Embryonic facial prominence (tissue), 1 donor: ENCODE data around the gene BACE2.

Source experiments
- DNase-seq: peaks from one replicate; pipeline ENCODE4 v3.0.0-alpha.2; 2016; ENCODE audit errors: extremely low spot score

The BACE2 gene

DNA sequence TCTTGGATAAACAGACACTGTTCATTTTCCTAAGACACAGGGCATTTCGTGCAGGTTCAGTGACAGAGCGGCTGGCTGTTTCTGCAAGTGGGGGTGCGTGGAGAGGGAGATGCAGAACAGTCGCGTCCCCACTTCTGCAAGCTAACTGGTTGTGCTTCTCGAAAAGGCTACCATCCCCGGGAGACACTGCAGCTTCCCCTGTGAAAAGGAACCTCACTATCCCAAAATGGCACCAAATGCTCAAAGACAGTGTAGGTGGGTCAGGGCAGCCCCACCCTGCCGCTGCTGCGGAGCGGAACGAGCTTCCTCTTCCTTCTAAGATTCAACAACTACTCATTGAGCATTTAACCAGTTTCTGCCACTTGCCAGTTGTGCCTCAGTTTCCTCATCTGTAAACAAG, 19.2 kb upstream of the BACE2 start:
- no peak for DNase-seq

DNA sequence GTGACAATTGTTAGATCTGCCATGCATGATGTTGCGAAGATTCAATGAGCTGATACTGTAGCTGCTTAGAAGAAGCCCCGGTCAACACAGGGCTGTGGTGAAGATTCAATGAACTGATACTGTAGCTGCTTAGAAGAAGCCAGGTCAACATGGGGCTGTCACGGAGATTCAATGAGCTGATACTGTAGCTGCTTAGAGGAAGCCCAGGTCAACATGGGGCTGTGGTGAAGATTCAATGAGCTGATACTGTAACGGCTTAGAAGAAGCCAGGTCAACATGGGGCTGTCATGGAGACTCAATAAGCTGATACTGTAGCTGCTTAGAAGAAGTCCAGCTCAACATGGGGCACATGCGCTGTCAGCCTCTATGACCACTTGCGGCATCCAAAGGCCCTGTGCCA, 18.8 kb upstream of the BACE2 start:
- no peak for DNase-seq

DNA sequence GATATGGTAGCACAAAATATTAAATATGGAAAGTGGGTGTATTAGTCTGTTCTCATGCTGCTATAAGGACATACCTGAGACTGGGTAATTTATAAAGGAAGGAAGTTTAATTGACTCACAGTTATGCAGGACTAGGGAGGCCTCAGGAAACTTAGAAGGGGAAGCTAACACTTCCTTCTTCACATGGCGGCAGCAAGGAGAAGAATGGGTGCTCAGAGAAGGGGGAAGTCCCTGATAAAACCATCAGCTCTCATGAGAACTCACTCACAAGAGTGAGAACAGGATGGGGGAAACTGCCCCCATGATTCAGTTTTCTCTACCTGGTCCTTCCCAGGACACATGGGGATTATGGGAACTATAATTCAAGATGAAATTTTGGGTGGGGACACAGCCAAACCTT, 15.8 kb upstream of the BACE2 start:
- DNase-seq: no peak

DNA sequence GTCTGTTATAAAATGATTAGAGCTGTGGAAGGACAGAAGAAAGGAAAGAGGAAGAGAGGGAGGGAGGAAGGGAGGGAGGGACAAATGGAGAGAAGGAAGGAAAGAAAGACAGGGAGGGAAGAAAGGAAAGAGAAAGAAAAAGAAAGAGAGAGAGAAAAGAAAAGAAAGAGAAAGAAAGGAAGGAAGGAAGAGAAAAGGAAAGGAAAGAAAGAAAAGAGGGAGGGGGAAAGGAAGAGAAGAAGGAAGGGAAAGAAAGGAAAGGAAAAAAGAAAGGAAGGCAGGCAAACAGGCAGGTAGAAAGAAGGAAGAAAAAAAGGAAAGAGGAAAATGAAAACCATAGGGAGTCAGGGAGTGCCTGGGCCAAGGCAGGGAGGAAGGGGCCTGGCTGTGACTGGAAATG, 14.5 kb upstream of the BACE2 start:
- no peak for DNase-seq

DNA sequence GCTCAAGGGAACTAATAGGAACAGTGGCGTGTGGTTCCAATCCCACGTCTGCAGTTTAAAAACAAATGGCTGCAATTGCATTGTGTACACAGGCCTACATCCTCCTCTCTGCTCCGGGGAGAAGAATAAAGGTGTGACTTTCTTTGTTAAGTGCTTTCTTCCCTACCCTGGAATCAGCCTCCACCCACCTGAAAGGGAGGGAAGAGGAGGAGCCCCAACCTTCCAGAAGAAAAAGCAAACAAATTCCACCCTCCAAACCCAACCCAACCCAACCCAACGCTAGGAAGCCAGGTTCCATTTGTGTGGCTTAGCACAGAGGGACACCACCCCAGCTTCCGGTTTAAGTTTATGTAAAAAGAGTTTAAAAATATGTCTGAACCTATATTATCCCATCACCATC, 11.8 kb upstream of the BACE2 start:
- DNase-seq: no peak

DNA sequence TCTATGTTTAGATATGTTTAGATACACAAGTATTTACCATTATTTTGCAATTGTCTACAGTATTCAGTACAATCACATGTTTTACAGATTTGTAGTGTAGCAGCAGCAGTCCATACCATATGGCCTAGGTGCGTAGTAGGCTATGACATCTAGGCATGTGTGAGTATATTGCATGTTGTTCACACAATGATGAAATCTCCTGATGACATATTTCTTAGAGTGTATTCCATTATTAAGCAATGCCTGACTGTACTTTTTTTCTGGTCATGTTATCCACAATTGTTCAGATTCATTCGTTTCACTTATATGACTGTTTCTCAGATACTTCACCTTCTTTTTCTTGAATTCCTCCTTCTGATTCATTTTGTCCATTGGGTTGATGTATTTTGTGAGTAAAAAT, 9.9 kb upstream of the BACE2 start:
- no peak for DNase-seq

DNA sequence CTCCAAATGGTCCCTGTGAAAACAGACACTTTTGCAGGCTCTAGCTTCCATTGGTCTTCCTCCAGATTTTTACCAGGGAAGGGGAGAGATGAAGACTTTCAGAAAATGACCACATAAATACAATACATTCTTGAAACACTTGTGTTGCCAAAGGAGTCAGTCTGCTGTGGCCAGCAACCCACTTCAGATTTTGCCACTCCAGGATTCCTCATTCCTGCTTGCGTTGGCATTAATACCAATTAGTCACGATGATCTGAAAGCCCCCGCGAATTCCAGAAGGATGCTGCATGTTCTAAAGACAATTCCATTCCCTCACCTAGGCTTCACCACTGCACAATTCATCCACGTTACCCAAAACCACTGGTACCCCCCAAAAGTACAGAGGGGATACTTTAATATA, 7.9 kb upstream of the BACE2 start:
- DNase-seq: no peak

DNA sequence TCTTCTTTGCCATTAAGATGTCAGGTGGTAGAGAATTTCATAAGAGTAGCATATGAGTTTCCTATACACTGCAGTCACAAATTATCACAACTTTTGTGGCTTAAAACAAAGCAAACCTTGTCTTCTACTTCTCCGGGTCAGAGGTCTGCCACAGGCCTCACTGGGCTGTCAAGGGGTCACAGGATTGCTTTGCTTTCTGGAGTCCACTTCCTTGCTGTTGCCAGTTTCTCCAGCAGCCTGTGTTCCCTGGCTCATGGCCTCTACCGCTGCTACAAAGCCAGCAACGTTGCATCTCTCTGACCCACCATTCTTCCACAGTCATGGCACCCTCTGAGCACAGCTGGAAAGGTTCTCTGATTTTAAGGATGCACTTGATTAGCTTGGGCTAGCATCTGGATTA, 6.5 kb upstream of the BACE2 start:
- no peak for DNase-seq

DNA sequence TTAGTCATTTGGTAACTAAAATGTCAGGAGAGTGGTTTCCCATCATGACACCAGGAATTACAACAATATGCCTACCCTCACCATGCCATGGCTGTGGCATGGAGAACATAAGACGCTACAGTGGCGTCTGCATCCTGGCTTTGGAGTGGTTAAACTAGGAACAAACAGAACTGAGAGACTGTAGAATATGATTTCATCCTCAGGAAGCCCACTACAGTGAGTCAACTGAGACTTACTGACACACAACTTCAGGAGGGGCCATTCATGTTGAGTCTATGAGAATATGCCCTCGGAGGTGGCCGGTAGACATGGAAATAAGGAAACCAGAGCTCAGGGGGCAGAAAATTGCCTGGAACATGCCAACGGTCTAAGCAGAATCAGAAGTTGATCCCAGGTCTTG, 5.9 kb upstream of the BACE2 start:
- no peak for DNase-seq

DNA sequence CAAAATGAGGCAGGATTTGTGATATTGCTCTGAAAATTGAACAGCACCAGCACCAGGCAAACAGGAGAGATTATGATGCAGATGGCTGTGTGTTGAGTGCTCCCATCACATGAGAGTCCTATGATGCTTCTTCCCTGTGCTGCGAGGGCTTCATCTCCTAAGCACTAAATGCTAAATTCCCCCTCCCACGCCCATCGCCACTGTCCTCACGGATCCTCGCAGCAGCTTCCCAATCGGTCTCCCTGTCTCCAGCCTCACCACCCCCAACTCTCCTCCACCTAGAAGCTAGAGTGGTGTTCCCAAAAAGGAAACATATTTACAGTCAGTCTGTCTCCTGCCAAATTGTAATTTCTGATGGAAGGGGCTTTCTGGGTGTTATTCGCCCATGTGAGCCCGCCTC, 4.9 kb upstream of the BACE2 start:
- no peak for DNase-seq

DNA sequence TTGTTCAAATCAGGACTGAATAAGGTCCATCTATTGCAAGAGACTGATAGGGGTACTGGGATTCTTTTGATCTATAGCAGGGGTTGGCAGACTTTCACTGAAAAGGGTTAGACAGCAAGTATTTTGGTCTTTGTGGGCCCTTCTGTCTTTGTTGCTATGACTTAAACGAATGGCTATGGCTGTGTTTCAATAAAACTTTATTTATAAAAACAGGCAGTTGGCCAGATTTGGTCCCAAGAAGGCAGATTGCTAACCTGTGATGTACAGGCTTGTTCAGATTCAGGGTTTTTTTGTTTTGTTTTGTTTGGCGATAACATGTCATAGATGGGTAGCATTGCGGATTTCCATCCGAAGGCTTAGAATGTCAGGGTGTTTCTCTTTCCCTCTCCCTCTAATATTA, 3.9 kb upstream of the BACE2 start:
- no peak for DNase-seq

DNA sequence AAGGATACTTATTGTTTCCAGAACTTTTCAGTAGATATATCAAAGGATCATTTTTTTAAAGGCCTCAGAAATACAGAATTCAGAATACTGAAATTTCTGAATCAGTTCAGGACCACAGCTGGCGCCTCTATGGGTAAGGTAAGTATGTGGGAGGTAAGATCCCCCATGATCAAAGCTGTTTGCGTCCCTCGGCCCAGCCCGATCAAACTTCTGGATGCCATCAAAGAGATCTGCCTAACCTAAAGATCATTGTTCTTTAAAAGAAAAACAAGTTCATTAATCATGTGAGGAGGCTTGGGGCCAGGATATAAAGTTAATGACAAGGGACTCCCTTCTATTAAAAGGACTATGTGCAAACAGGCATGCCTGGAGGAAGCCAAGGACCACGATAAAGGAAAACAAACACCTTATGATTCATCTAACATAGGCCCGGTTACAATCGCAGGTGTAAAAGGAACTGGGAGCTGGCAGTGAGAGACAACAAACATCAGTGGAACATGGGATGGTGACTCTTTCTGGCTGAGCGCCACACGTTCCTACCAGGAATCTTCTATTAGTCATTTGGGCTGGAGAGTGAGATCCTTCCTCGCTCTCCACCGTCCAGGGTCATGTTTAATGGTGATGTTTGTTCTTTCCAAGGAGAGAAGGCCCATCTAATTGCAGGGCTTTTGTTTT, 2.8 kb upstream of the BACE2 start:
- DNase-seq: no peak

DNA sequence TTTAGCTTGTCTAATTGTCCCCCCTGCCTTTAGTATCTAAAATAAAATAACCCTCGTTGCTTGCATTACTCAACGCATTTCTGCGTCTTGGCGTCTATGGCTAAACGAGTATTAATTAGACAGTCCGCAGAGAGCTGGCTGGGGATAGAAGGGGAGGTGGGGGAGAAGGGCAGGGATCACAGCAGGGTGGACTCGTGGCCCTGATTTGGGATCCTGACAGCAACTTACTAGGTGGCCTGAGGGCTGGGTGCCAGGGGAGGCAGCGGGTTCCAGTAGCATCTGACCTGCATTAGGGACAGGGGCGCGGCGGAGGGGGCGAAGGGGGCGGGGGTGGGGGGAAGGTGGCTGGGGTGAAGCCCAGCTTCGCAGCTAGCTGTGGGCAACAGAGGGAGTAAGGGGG, 1.1 kb upstream of the BACE2 start:
- DNase-seq: no peak

DNA sequence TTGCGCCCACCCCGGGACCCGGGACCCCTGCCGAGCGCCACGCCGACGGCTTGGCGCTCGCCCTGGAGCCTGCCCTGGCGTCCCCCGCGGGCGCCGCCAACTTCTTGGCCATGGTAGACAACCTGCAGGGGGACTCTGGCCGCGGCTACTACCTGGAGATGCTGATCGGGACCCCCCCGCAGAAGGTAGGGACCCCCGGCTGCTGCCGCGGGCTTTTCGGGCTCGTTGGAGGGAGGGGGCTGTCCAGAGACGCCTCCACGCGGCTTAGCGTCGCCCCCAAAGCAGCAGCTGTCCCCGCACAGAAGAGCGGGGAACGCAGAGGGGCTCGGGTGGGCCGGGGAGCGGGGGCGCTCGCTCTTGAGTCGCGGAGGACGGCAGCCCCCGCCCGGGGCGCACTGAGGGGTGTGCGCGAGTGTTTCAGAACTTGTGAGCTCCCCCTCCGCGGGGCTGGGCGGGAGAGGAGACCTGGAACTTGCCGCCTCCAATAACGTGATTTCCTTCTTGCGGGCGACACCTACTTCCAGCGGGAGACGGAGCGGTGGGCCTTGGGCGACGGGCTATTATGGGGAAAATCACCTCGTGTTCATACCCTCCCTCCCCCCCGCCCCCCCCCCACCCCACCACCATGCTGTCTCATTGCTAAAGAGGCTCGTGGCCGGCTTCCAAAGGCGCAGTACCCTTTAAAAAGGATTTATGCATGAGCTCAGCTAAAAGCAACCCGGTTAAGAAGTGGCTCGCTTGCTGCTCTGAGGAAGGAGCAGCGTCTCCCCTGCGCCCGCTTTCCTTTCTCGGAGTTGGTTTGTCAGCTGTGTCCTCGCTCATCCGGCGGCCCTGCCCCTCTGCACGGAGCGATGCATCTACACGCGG, 664 bp downstream of the BACE2 start:
- DNase-seq: peak; percentile 51

DNA sequence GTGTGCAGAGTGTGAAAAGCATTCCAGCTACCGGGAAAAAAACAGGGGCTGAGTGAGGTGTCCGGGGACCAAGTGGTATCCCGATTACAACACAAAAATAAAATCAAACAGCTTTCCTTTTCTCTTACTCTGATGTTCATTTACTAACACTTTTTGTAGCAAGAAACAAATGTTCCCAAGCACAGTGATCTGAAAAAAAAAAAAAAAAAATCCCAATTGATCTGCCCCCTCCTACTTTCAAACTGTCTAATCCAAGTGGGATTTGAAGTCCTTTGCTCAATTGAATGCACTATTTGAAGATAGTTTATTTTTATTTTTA, 1.3 kb downstream of the BACE2 start:
- DNase-seq: no peak

DNA sequence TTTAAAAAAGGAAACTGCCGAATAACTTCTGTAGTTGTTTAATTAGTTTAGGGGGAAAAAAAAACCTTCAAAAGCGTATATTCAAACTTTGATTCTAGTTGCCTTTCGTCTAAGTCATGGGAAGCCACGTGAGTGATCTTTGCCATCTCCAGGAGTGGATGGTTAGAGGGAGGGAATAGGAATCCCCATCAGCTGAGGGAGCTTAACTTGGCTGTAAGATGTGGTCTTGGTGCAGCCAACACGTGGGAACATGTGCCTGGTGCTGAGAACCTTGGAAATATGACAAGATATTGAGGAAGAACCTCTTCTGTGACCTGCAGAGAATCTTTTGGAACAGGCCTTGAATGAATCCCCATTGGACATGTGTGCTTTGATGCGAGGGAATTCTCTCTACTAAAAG, 1.7 kb downstream of the BACE2 start:
- DNase-seq: no peak

DNA sequence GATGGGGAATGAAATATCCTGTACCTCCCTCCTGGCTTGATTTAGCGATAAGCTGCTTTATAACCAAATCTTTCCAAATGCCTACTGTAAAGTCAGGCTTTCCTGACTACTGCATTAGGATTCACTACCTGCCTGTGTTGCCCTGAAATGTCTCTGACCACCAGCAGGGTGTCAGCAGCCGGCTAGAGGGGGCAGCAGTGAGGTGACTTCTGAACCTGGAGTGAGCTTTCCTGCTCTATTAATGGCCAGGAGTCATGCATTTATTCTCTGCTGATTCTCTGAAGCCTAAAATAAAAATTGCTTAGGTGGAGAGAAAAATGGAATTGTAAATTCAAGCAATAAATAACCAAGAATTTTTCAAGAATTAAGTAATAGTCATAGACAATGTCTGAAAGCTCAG, 2.5 kb downstream of the BACE2 start:
- no peak for DNase-seq

DNA sequence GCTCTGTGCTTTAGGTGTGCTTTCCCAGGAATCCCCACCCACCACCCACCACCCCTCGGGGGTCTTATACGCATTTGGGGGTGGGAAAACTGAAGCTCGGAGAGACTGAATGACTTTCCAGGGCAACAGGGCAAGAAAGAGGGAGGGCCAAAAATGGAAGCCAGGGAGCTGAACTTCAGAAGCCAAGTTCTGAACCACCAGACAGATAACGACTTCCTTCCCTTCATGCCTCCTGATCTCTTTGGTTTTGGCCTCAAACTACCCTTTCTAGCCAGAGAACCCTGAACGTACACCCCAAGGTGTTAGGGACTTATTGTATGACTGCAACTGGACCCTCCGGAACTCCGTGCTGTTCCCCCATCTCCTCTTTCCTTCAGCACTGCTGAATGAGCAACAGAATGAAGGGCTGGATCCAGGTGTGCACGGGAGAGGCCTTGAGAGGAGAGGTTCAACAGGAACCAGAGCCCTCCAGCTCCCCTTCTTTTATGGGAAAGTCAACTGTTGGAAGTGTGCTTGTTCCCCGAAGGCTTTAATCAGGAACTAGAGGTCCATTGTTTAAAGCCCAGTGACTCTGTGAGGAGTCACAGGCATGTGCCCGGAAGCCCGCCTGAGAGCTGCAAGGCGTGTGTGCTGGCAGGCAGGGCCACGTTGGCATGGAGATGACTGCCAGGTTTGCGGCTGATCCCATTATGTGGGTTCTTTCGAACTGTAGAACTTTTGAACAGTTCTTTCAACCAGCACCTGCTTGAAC, 3.1 kb downstream of the BACE2 start:
- no peak for DNase-seq

DNA sequence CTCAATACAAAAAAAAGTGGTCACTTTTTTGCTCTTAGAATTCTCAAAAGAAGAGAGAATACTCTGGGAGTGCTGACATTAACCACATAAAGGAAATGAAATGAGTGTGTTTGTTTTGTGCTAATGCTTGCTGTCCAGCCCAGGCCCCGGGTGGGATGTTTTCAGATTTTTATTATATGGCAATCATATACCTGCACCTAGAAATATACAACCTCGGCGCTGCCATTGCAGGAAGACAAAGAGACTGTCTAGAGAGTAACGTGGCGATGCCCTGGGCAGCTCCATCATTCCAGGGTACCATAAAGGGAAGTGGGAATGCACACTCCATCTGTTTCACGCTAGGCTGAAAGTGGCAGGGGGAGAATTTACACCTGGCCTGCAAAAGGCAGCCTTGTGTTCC, 7.1 kb downstream of the BACE2 start:
- DNase-seq: no peak

DNA sequence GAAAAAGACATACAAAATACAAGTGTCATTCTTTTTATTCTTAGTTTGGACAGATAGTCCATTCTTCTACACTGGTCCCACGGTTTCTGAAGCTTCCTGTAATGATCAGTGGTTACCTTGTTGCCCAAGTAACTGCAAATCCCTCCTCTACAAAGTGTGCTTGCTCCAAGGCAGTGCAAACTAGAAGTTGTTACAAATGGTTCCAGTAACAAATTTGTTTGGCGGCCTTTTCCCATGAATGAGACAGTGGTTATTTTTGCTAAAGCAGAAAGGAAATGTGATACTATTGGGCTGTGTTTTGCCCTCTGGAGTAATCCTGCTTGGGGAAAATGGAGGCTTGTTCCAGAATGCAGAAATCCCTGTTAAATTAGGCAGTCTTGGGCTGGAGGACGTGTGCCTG, 8.9 kb downstream of the BACE2 start:
- DNase-seq: no peak

DNA sequence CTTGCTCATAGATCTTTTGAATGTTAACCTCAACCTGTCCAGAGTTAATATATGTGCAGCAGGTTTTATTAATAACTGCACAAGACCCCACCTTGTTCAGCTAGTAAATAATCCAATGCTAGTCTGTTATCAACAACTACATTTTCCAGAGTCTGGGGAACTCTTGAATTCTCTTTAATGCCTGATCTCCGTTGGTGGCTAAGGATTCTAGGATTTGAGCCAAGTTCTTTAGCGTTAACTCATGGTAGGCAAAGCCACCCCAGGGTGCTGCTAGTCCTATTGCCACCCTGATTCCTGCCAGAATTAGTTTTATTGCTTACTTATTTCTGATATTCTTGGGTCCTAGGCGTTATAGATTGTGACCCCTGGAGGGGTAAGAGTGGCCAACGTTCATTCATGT, 12.8 kb downstream of the BACE2 start:
- DNase-seq: no peak

DNA sequence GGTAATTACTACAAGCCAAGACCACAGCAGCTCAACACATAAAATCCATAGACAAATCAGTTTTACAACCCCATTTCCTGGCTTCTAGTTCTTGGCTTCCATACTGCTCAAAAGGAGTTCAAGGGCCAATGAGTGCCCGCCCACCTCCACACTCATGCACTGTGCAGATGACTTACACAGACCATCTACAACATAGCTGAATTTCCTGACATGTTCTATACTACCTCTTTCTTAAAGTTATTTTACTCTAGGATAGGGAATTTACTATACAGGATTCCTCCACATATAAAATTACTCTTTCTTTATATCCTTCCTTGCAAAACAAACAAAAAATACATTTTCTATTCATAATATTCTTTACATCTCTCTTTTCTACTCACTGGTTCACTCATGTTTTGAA, 14.6 kb downstream of the BACE2 start:
- no peak for DNase-seq

DNA sequence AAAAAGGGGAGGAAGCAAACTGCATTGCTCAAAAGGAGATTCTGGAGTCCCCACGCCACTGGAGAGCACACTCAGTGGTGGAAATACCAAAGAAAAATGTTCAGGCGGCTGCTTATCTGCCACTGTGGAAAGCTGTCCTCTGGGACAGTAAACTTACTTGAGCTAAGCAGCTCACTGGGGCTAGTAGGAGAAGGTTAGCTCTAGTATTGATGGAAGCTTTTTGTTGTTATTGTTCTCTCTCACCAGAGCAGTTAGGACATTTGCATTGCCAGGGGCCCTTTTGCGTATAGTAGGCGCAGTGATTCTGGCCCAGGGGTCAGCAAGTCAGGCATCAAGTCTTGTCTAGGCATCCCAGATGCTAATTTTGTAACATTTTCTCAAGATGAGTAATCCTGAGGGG, 15.6 kb downstream of the BACE2 start:
- no peak for DNase-seq
